Subcutaneous abdominal adipose tissue (tissue), 5 donors: Measurements from ENCODE around the gene KCNJ6.

Experiments used
- H3K27ac ChIP-seq: one replicate; pipeline ENCODE4 v1.7.0; 2013; ENCODE audit warnings: low read depth, mild to moderate bottlenecking, inconsistent platforms, low read length, moderate library complexity
- H3K27me3 ChIP-seq, 5 donors: one replicate each; pipeline ENCODE4 v1.7.0; 2013; ENCODE audit warnings: low read length in 5 of 5, inconsistent platforms in 1 of 5; ENCODE audit not compliant: control insufficient read depth in 5 of 5, insufficient read depth in 4 of 5
- H3K36me3 ChIP-seq, 5 donors: one replicate each; pipeline ENCODE4 v1.7.0; 2013; ENCODE audit warnings: low read length in 5 of 5; ENCODE audit not compliant: control insufficient read depth in 5 of 5, insufficient read depth in 5 of 5
- H3K4me1 ChIP-seq, 5 donors: one replicate each; pipeline ENCODE4 v1.7.0; 2013; ENCODE audit warnings: low read length in 5 of 5, mild to moderate bottlenecking in 3 of 5, moderate library complexity in 1 of 5; ENCODE audit not compliant: control insufficient read depth in 5 of 5, insufficient read depth in 5 of 5
- H3K4me3 ChIP-seq, 5 donors: one replicate each; pipeline ENCODE4 v1.7.0; 2013; ENCODE audit warnings: low read length in 5 of 5, low read depth in 1 of 5
- H3K9ac ChIP-seq, 5 donors: one replicate each; pipeline ENCODE4 v1.7.0; 2013; ENCODE audit warnings: low read length in 5 of 5, mild to moderate bottlenecking in 4 of 5, moderate library complexity in 3 of 5
- H3K9me3 ChIP-seq, 5 donors: one replicate each; pipeline ENCODE4 v1.7.0; 2013; ENCODE audit warnings: low read length in 5 of 5; ENCODE audit not compliant: control insufficient read depth in 5 of 5
- donor health status: healthy.
- donor health status: healthy.
- donor health status: healthy.
- donor health status: healthy.
- donor health status: healthy.

KCNJ6 gene

GRCh38 chr21:37636152-37636860 is 280.0 kb downstream of the KCNJ6 start:
- Histone ChIP-seq H3K4me1 (no peaks in the 10 kb centered on the region), H3K4me3 (no peak overlapping the region), H3K27me3 (peaks cover 0 to 4% (median 0%) of the 10 kb centered on the region in 5 donors), H3K27ac (no peak overlapping the region), H3K9ac (no peak overlapping the region), H3K36me3 (no peaks in the 10 kb centered on the region), H3K9me3 (peaks cover 0 to 4% (median 2%) of the 10 kb centered on the region in 5 donors)

GRCh38 chr21:37631319-37632117 is 284.7 kb downstream of the KCNJ6 start:
- Histone ChIP-seq H3K27ac (peak overlapping the region; percentile 14), H3K36me3 (no peaks in the 10 kb centered on the region), H3K4me1 (peaks cover 0 to 7% (median 0%) of the 10 kb centered on the region in 5 donors), H3K4me3 (no peak overlapping the region), H3K9me3 (peaks cover 0 to 6% (median 0%) of the 10 kb centered on the region in 5 donors), H3K27me3 (peaks cover 0 to 4% (median 0%) of the 10 kb centered on the region in 5 donors), H3K9ac (no peak overlapping the region)

- no peak overlapping the region for H3K4me3 ChIP-seq
- H3K4me1 ChIP-seq, result peaks cover 0 to 7% (median 0%) of the 10 kb centered on the region in 5 donors
- no peak overlapping the region for H3K9ac ChIP-seq
- peak overlapping the region; percentile 14 for H3K27ac ChIP-seq
- peaks cover 0 to 6% (median 0%) of the 10 kb centered on the region in 5 donors for H3K9me3 ChIP-seq
- H3K27me3 ChIP-seq, result no peaks in the 10 kb centered on the region
- no peaks in the 10 kb centered on the region for H3K36me3 ChIP-seq
Measured at GRCh38 chr21:37630872-37631271, 285.4 kb downstream of the KCNJ6 start.

GRCh38 chr21:37628362-37628761 is 287.9 kb downstream of the KCNJ6 start:
- Histone ChIP-seq H3K27me3 (no peaks in the 10 kb centered on the region), H3K27ac (no peak overlapping the region), H3K4me3 (no peak overlapping the region), H3K9ac (no peak overlapping the region), H3K4me1 (peaks cover 0 to 7% (median 0%) of the 10 kb centered on the region in 5 donors), H3K9me3 (peaks cover 0 to 6% (median 0%) of the 10 kb centered on the region in 5 donors), H3K36me3 (no peaks in the 10 kb centered on the region)

- Histone ChIP-seq H3K4me3 (no peak overlapping the region), H3K36me3 (no peaks in the 10 kb centered on the region), H3K9ac (no peak overlapping the region), H3K4me1 (peaks cover 0 to 14% (median 0%) of the 10 kb centered on the region in 5 donors), H3K27ac (no peak overlapping the region), H3K9me3 (peaks cover 0 to 6% (median 0%) of the 10 kb centered on the region in 5 donors), H3K27me3 (no peaks in the 10 kb centered on the region)
Measured at GRCh38 chr21:37627561-37627960, 288.7 kb downstream of the KCNJ6 start.

GRCh38 chr21:37627074-37627473 is 289.2 kb downstream of the KCNJ6 start:
- H3K9me3 ChIP-seq, result peaks cover 0 to 6% (median 0%) of the 10 kb centered on the region in 5 donors
- no peak overlapping the region for H3K4me3 ChIP-seq
- H3K27me3 ChIP-seq, result no peaks in the 10 kb centered on the region
- H3K4me1 ChIP-seq, result peaks cover 0 to 19% (median 0%) of the 10 kb centered on the region in 5 donors
- no peak overlapping the region for H3K27ac ChIP-seq
- H3K9ac ChIP-seq, result no peak overlapping the region
- H3K36me3 ChIP-seq, result no peaks in the 10 kb centered on the region

- peaks cover 0 to 21% (median 0%) of the 10 kb centered on the region in 5 donors for H3K4me1 ChIP-seq
- no peak overlapping the region for H3K4me3 ChIP-seq
- no peaks in the 10 kb centered on the region for H3K36me3 ChIP-seq
- no peak overlapping the region for H3K27ac ChIP-seq
- no peak overlapping the region for H3K9ac ChIP-seq
- H3K9me3 ChIP-seq, result peaks cover 0 to 6% (median 0%) of the 10 kb centered on the region in 5 donors
- no peaks in the 10 kb centered on the region for H3K27me3 ChIP-seq
Measured at GRCh38 chr21:37626320-37626719, 289.9 kb downstream of the KCNJ6 start.

- Histone ChIP-seq H3K27ac (no peak overlapping the region), H3K4me1 (peaks cover 0 to 21% (median 9%) of the 10 kb centered on the region in 5 donors)
Measured at GRCh38 chr21:37623689-37624088, 292.6 kb downstream of the KCNJ6 start.

GRCh38 chr21:37623183-37623582 is 293.1 kb downstream of the KCNJ6 start:
- Histone ChIP-seq H3K36me3 (no peaks in the 10 kb centered on the region), H3K27ac (no peak overlapping the region), H3K4me1 (peaks cover 0 to 21% (median 9%) of the 10 kb centered on the region in 5 donors), H3K9ac (no peak overlapping the region), H3K4me3 (no peak overlapping the region), H3K9me3 (no peaks in the 10 kb centered on the region), H3K27me3 (no peaks in the 10 kb centered on the region)

More at GRCh38 chr21:37623689-37624088, 292.6 kb downstream of the KCNJ6 start:
- H3K4me3 ChIP-seq, result no peak overlapping the region
- no peaks in the 10 kb centered on the region for H3K27me3 ChIP-seq
- H3K9me3 ChIP-seq, result peaks cover 0 to 5% (median 0%) of the 10 kb centered on the region in 5 donors
- H3K36me3 ChIP-seq, result no peaks in the 10 kb centered on the region
- no peak overlapping the region for H3K9ac ChIP-seq

GRCh38 chr21:37622755-37623154 is 293.5 kb downstream of the KCNJ6 start:
- no peaks in the 10 kb centered on the region for H3K9me3 ChIP-seq
- H3K4me1 ChIP-seq, result peaks cover 0 to 21% (median 9%) of the 10 kb centered on the region in 5 donors
- no peaks in the 10 kb centered on the region for H3K27me3 ChIP-seq
- H3K4me3 ChIP-seq, result no peak overlapping the region
- no peak overlapping the region for H3K27ac ChIP-seq
- no peak overlapping the region for H3K9ac ChIP-seq
- no peaks in the 10 kb centered on the region for H3K36me3 ChIP-seq
